Measurements from ENCODE around the gene ADARB1.

The ADARB1 gene

GRCh38 chr21:45200031-45200430, 125.7 kb downstream of the ADARB1 start:
- Histone ChIP-seq H3K4me3 (ENCODE audit: insufficient read depth, low read length, poor library complexity, severe bottlenecking) (no peak overlapping the region), H3K36me3 (ENCODE audit: low read length) (no peaks in the 10 kb centered on the region), H3F3A (ENCODE audit: insufficient read depth) (no peaks in the 10 kb centered on the region), H3K27me3 (ENCODE audit: low read length) (no peaks in the 10 kb centered on the region), H4K20me1 (ENCODE audit: low read depth, low read length) (no peaks in the 10 kb centered on the region), H3K79me2 (ENCODE audit: insufficient read depth, low read length) (no peaks in the 10 kb centered on the region), H2AFZ (ENCODE audit: low read depth, low read length, severe bottlenecking) (no peak overlapping the region), H3K9ac (ENCODE audit: low read length) (no peak overlapping the region), H3K9me2 (replicated peaks; ENCODE audit: insufficient read depth, low read length) (no peaks in the 10 kb centered on the region), H3K27ac (ENCODE audit: low read depth, low read length) (no peak overlapping the region), H3K9me3 (ENCODE audit: insufficient read depth, low read length) (no peaks in the 10 kb centered on the region), H3K4me2 (ENCODE audit: low read depth, low read length, poor library complexity, severe bottlenecking) (no peak overlapping the region)
- no peak for TF ChIP-seq EZH2phosphoT487 (conservative IDR thresholded peaks at IDR 0.05; ENCODE audit: low read length)
- no peak for TF ChIP-seq CTCF (IDR thresholded peaks at IDR 0.05; ENCODE audit: insufficient read depth, low read length, poor library complexity, severe bottlenecking)

- H3K4me2 ChIP-seq (ENCODE audit: low read depth, low read length, poor library complexity, severe bottlenecking): no peak overlapping the region
- no peaks in the 10 kb centered on the region for H3K9me3 ChIP-seq (ENCODE audit: insufficient read depth, low read length)
- H3K27ac ChIP-seq (ENCODE audit: low read depth, low read length): no peak overlapping the region
- H2AFZ ChIP-seq (ENCODE audit: low read depth, low read length, severe bottlenecking): no peak overlapping the region
- no peak overlapping the region for H3K4me3 ChIP-seq (ENCODE audit: insufficient read depth, low read length, poor library complexity, severe bottlenecking)
- no peak for TF ChIP-seq CTCF (IDR thresholded peaks at IDR 0.05; ENCODE audit: insufficient read depth, low read length, poor library complexity, severe bottlenecking)
- no peaks in the 10 kb centered on the region for H3K27me3 ChIP-seq (ENCODE audit: low read length)
- no peaks in the 10 kb centered on the region for H4K20me1 ChIP-seq (ENCODE audit: low read depth, low read length)
- no peaks in the 10 kb centered on the region for H3K36me3 ChIP-seq (ENCODE audit: low read length)
- no peaks in the 10 kb centered on the region for H3F3A ChIP-seq (ENCODE audit: insufficient read depth)
- no peak overlapping the region for H3K9ac ChIP-seq (ENCODE audit: low read length)
- H3K79me2 ChIP-seq (ENCODE audit: insufficient read depth, low read length): no peaks in the 10 kb centered on the region
- no peaks in the 10 kb centered on the region for H3K9me2 ChIP-seq (replicated peaks; ENCODE audit: insufficient read depth, low read length)
Measured at GRCh38 chr21:45200581-45201296, 126.4 kb downstream of the ADARB1 start.

GRCh38 chr21:45202344-45202743, 128.0 kb downstream of the ADARB1 start:
- H3K79me2 ChIP-seq (ENCODE audit: insufficient read depth, low read length): no peaks in the 10 kb centered on the region
- H4K20me1 ChIP-seq (ENCODE audit: low read depth, low read length): no peaks in the 10 kb centered on the region
- H3K27me3 ChIP-seq (ENCODE audit: low read length): no peaks in the 10 kb centered on the region
- H2AFZ ChIP-seq (ENCODE audit: low read depth, low read length, severe bottlenecking): no peak overlapping the region
- no peak overlapping the region for H3K9ac ChIP-seq (ENCODE audit: low read length)
- no peaks in the 10 kb centered on the region for H3F3A ChIP-seq (ENCODE audit: insufficient read depth)
- no peaks in the 10 kb centered on the region for H3K9me2 ChIP-seq (replicated peaks; ENCODE audit: insufficient read depth, low read length)
- no peaks in the 10 kb centered on the region for H3K36me3 ChIP-seq (ENCODE audit: low read length)
- no peaks in the 10 kb centered on the region for H3K9me3 ChIP-seq (ENCODE audit: insufficient read depth, low read length)
- no peak for TF ChIP-seq CTCF (IDR thresholded peaks at IDR 0.05; ENCODE audit: insufficient read depth, low read length, poor library complexity, severe bottlenecking)
- no peak for TF ChIP-seq EZH2phosphoT487 (conservative IDR thresholded peaks at IDR 0.05; ENCODE audit: low read length)
- H3K4me3 ChIP-seq (ENCODE audit: insufficient read depth, low read length, poor library complexity, severe bottlenecking): no peak overlapping the region
- H3K4me2 ChIP-seq (ENCODE audit: low read depth, low read length, poor library complexity, severe bottlenecking): no peak overlapping the region
- H3K27ac ChIP-seq (ENCODE audit: low read depth, low read length): no peak overlapping the region

Measured in SU-DHL-6 (cell line).